WTC11 (cell line): ENCODE measurements around the gene PLCB2. TPM values are rescaled to one million over a fixed set of nuclear protein-coding genes. Genes with fewer than 3 reads are reported as not detected.
A peak's percentile ranks its signal among the peaks of the same experiment; 100 is the strongest.

Experiments used
- ATAC-seq: fragments of 200-7000 bp; cut with Tn5 transposase; 2 replicates; pipeline ENCODE4 v1.10.0; 2021; ENCODE audit warnings: mild to moderate bottlenecking, moderate library complexity
- CTCF ChIA-PET: fragments of 300-600 bp; sonication (Branson Sonifier 250); formaldehyde crosslinking; loops from one replicate; lab custom pipeline; 2021; ENCODE audit warnings: antibody characterized with exemption; lab: Charles Lee
- POLR2A ChIA-PET: fragments of 350-600 bp; sonication (Branson Sonifier 250); formaldehyde crosslinking; loops from one replicate; lab custom pipeline; 2021; ENCODE audit warnings: antibody characterized with exemption; lab: Charles Lee
- DNase-seq: peaks from one replicate; pipeline ENCODE4 v3.0.0; 2021; ENCODE audit warnings: low spot score
- H3K27ac Mint-ChIP-seq: 2 replicates; pipeline ENCODE4 v1.8.0; 2021; ENCODE audit warnings: mixed read lengths
- H3K27me3 Mint-ChIP-seq: 2 replicates; pipeline ENCODE4 v1.8.0; 2021; ENCODE audit warnings: low read depth, mild to moderate bottlenecking, moderate library complexity, mixed read lengths
- H3K36me3 Mint-ChIP-seq: 2 replicates; pipeline ENCODE4 v1.8.0; 2021; ENCODE audit warnings: mixed read lengths
- H3K4me1 Mint-ChIP-seq: 2 replicates; pipeline ENCODE4 v1.8.0; 2022; ENCODE audit warnings: mixed read lengths
- H3K4me3 Mint-ChIP-seq: 2 replicates; pipeline ENCODE4 v1.8.0; 2021; ENCODE audit warnings: mild to moderate bottlenecking, moderate library complexity, mixed read lengths
- H3K9me3 Mint-ChIP-seq: 2 replicates; pipeline ENCODE4 v1.8.0; 2021; ENCODE audit warnings: mixed read lengths
- ETV6 ChIP-seq: sonication (generic); formaldehyde crosslinking; IDR thresholded peaks from 2 replicates; pipeline ENCODE4 v1.8.1; 2022; ENCODE audit warnings: mild to moderate bottlenecking, missing genetic modification reagents
- GABPB1 ChIP-seq: sonication (generic); formaldehyde crosslinking; IDR thresholded peaks from 2 replicates; pipeline ENCODE4 v1.8.1; 2023; ENCODE audit warnings: mild to moderate bottlenecking, missing genetic modification reagents
- GTF2I ChIP-seq: fragments of 250-450 bp; sonication (Bioruptor Pico); conservative IDR thresholded peaks from 2 replicates; pipeline ENCODE4 v1.4.0; 2021; ENCODE audit warnings: mild to moderate bottlenecking
- JUN ChIP-seq: sonication (generic); formaldehyde crosslinking; IDR thresholded peaks from 2 replicates; pipeline ENCODE4 v1.8.0; 2023; ENCODE audit warnings: mild to moderate bottlenecking, missing genetic modification reagents
- NFYB ChIP-seq: sonication (generic); formaldehyde crosslinking; conservative IDR thresholded peaks from 2 replicates; pipeline ENCODE4 v1.8.0; 2022; ENCODE audit warnings: low read depth, missing genetic modification reagents
- RELA ChIP-seq: sonication (generic); formaldehyde crosslinking; IDR thresholded peaks from 2 replicates; pipeline ENCODE4 v1.8.1; 2022; ENCODE audit warnings: missing genetic modification reagents, mild to moderate bottlenecking, borderline replicate concordance
- ZNF138 ChIP-seq: sonication (generic); formaldehyde crosslinking; conservative IDR thresholded peaks from 2 replicates; pipeline ENCODE4 v1.8.1; 2022; ENCODE audit warnings: mild to moderate bottlenecking, moderate library complexity, missing genetic modification reagents
- ZNF416 ChIP-seq: fragments of 250-450 bp; sonication (Bioruptor Pico); IDR thresholded peaks from 2 replicates; pipeline ENCODE4 v1.9.0; 2021; ENCODE audit warnings: mild to moderate bottlenecking, inconsistent platforms
- total RNA-seq: library from RNA; stranded (reverse); gene quantifications from 3 replicates; pipeline ENCODE4 v1.2.3, GENCODE V29; 2021
- TF ChIP-seq, protein P1 (sequence below): sonication (generic); formaldehyde crosslinking; IDR thresholded peaks from 2 replicates; pipeline ENCODE4 v1.8.0; 2022; ENCODE audit warnings: mild to moderate bottlenecking, missing genetic modification reagents
- TF ChIP-seq, protein P2 (sequence below): sonication (generic); formaldehyde crosslinking; IDR thresholded peaks from 2 replicates; pipeline ENCODE4 v1.8.1; 2022; ENCODE audit warnings: low read depth, mild to moderate bottlenecking, moderate library complexity, missing genetic modification reagents, borderline replicate concordance
- TF ChIP-seq, protein P3 (sequence below): sonication (generic); formaldehyde crosslinking; conservative IDR thresholded peaks from 2 replicates; pipeline ENCODE4 v1.8.1; 2022; ENCODE audit warnings: mild to moderate bottlenecking, missing genetic modification reagents
- TF ChIP-seq, protein P4 (sequence below): sonication (generic); formaldehyde crosslinking; IDR thresholded peaks from 2 replicates; pipeline ENCODE4 v1.8.0; 2022; ENCODE audit warnings: missing genetic modification reagents
- TF ChIP-seq, protein P5 (sequence below): sonication (generic); formaldehyde crosslinking; IDR thresholded peaks from 2 replicates; pipeline ENCODE4 v1.8.1; 2023; ENCODE audit warnings: mild to moderate bottlenecking, missing genetic modification reagents
- TF ChIP-seq, protein P6 (sequence below): sonication (generic); formaldehyde crosslinking; IDR thresholded peaks from 2 replicates; pipeline ENCODE4 v1.8.1; 2023; ENCODE audit warnings: mild to moderate bottlenecking, missing genetic modification reagents, borderline replicate concordance
- TF ChIP-seq, protein P7 (sequence below): fragments of 250-450 bp; sonication (Bioruptor Pico); conservative IDR thresholded peaks from 2 replicates; pipeline ENCODE4 v1.9.0; 2021; ENCODE audit warnings: mild to moderate bottlenecking

Gene PLCB2
- total RNA-seq, 1 experiment from 2014 or later, result 15.2 TPM

DNA sequence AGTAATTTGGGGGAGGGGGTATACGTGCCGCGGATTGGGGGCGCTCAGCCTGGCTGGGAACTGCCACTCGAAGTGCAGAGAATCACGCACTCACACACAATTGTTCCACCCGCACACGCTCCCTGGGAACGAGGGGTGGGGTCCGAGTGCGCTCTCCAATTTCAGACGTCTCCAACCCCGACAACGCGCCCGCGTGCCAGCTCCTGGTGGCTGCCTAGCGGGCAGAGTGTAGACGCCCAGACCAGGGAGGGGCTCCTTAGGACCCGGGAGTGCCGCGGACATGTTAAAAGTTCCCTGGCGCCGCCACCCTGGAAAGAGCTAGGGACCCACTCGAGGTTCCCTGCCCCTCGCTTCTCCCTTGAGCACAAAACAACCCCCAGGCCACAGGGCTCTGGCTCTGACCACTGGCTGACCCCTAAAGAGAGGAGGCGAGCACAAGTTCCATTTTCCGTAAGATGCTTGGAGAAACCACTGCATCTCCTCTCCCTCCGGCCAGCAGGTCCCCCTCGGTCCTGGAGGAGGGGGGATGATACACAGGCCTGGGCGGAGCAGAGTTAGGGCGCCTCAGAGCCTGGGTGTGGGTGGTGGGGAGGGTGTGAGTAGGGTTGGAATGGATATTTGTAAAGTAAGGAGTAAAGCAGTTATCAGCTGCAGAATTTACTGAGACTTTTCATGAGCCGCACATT is 24.0 kb downstream of the PLCB2 start (continued):
- TF ChIP-seq, protein P1, sequence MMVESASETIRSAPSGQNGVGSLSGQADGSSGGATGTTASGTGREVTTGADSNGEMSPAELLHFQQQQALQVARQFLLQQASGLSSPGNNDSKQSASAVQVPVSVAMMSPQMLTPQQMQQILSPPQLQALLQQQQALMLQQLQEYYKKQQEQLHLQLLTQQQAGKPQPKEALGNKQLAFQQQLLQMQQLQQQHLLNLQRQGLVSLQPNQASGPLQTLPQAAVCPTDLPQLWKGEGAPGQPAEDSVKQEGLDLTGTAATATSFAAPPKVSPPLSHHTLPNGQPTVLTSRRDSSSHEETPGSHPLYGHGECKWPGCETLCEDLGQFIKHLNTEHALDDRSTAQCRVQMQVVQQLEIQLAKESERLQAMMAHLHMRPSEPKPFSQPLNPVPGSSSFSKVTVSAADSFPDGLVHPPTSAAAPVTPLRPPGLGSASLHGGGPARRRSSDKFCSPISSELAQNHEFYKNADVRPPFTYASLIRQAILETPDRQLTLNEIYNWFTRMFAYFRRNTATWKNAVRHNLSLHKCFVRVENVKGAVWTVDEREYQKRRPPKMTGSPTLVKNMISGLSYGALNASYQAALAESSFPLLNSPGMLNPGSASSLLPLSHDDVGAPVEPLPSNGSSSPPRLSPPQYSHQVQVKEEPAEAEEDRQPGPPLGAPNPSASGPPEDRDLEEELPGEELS (CRISPR knock-in tag), result 0 out of 2 replicates have a peak, but pooled peaks have one; percentile 39
- no peak for TF ChIP-seq ZNF416 (CRISPR knock-in tag)
- no peak for TF ChIP-seq GABPB1
- no peak for TF ChIP-seq ZNF138 (CRISPR knock-in tag)
- TF ChIP-seq, protein P2, sequence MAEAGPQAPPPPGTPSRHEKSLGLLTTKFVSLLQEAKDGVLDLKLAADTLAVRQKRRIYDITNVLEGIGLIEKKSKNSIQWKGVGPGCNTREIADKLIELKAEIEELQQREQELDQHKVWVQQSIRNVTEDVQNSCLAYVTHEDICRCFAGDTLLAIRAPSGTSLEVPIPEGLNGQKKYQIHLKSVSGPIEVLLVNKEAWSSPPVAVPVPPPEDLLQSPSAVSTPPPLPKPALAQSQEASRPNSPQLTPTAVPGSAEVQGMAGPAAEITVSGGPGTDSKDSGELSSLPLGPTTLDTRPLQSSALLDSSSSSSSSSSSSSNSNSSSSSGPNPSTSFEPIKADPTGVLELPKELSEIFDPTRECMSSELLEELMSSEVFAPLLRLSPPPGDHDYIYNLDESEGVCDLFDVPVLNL (CRISPR knock-in tag), result no peak
- TF ChIP-seq, protein P3, sequence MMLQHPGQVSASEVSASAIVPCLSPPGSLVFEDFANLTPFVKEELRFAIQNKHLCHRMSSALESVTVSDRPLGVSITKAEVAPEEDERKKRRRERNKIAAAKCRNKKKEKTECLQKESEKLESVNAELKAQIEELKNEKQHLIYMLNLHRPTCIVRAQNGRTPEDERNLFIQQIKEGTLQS, result no peak
- TF ChIP-seq, protein P4, sequence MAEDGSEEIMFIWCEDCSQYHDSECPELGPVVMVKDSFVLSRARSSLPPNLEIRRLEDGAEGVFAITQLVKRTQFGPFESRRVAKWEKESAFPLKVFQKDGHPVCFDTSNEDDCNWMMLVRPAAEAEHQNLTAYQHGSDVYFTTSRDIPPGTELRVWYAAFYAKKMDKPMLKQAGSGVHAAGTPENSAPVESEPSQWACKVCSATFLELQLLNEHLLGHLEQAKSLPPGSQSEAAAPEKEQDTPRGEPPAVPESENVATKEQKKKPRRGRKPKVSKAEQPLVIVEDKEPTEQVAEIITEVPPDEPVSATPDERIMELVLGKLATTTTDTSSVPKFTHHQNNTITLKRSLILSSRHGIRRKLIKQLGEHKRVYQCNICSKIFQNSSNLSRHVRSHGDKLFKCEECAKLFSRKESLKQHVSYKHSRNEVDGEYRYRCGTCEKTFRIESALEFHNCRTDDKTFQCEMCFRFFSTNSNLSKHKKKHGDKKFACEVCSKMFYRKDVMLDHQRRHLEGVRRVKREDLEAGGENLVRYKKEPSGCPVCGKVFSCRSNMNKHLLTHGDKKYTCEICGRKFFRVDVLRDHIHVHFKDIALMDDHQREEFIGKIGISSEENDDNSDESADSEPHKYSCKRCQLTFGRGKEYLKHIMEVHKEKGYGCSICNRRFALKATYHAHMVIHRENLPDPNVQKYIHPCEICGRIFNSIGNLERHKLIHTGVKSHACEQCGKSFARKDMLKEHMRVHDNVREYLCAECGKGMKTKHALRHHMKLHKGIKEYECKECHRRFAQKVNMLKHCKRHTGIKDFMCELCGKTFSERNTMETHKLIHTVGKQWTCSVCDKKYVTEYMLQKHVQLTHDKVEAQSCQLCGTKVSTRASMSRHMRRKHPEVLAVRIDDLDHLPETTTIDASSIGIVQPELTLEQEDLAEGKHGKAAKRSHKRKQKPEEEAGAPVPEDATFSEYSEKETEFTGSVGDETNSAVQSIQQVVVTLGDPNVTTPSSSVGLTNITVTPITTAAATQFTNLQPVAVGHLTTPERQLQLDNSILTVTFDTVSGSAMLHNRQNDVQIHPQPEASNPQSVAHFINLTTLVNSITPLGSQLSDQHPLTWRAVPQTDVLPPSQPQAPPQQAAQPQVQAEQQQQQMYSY (CRISPR knock-in tag), result no peak
- no peak for TF ChIP-seq RELA (CRISPR knock-in tag)
- no peak for TF ChIP-seq NFYB (CRISPR knock-in tag)
- TF ChIP-seq, protein P5, sequence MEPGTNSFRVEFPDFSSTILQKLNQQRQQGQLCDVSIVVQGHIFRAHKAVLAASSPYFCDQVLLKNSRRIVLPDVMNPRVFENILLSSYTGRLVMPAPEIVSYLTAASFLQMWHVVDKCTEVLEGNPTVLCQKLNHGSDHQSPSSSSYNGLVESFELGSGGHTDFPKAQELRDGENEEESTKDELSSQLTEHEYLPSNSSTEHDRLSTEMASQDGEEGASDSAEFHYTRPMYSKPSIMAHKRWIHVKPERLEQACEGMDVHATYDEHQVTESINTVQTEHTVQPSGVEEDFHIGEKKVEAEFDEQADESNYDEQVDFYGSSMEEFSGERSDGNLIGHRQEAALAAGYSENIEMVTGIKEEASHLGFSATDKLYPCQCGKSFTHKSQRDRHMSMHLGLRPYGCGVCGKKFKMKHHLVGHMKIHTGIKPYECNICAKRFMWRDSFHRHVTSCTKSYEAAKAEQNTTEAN (CRISPR knock-in tag), result no peak
- TF ChIP-seq ETV6, result no peak
- no peak for TF ChIP-seq JUN (CRISPR knock-in tag)
- TF ChIP-seq, all 79 proteins: peak for 3

DNA sequence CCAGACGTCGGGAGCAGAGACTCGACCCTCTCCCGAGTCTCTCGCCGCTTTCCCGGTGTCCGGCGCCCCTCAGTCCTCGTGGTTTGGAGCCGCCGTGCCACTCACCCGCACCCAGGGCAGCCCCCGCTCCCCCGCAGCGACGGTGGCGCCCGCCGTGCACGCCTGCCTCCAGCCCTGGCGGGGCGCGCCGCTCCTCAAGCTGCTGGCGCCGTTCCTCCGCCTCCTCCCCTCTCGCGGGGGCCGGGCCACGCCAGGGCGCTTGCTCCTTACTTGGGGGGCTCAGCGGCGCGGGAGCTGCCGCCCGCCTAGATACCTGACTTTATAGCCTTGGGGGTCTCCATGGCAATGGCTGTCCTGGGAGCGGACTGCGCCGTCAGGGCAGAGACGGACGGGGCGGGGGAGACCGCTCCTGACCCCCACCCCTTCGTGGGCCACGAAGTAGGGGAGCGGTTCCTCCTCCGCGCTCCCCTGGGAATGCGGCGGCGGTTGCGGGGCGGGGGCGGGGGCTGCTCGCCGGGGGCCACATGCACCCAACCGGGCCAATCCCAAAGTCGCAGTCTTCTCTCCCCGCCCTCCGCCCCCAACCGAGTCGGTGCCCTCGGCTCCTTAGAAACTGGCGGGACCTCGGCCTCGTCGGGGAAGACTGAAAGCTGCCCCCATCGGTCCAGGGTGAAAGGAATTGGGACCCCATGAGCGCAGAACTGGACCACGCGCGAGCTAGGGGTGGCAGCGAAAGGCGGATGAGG is 24.7 kb downstream of the PLCB2 start, which contains the start of gene ANKRD63:
Gene ANKRD63, minus strand, starts transcription at position 196 of the 746 bp plus-strand sequence. CDS start 478 bp downstream, outside the sequence.
- Mint-ChIP-seq H3K27ac (no peak within 1 kb of the TSS), H3K4me3 (peak within 1 kb of the TSS; percentile 63), H3K36me3 (no peaks in the 10 kb centered on the region), H3K27me3 (peaks cover 75% of the 10 kb centered on the region), H3K9me3 (no peaks in the 10 kb centered on the region), H3K4me1 (peaks cover 52% of the 10 kb centered on the region)
- no peak for DNase-seq
- ChIA-PET CTCF (interaction anchor here (0.8 to 13.0 kb wide), 12 partner anchors 8 to 223 kb away, joined by 3 to 341 read pairs (median 4); partner anchors contain the start of genes CCDC9B and PLCB2), POLR2A (interaction anchor here (0.9 to 1.1 kb wide), 2 partner anchors 18 to 25 kb away, joined by 3 to 5 read pairs; partner anchors contain the start of gene PLCB2)
- ATAC-seq, result no peak
- no peak for TF ChIP-seq GTF2I (CRISPR knock-in tag)
- TF ChIP-seq, protein P6, sequence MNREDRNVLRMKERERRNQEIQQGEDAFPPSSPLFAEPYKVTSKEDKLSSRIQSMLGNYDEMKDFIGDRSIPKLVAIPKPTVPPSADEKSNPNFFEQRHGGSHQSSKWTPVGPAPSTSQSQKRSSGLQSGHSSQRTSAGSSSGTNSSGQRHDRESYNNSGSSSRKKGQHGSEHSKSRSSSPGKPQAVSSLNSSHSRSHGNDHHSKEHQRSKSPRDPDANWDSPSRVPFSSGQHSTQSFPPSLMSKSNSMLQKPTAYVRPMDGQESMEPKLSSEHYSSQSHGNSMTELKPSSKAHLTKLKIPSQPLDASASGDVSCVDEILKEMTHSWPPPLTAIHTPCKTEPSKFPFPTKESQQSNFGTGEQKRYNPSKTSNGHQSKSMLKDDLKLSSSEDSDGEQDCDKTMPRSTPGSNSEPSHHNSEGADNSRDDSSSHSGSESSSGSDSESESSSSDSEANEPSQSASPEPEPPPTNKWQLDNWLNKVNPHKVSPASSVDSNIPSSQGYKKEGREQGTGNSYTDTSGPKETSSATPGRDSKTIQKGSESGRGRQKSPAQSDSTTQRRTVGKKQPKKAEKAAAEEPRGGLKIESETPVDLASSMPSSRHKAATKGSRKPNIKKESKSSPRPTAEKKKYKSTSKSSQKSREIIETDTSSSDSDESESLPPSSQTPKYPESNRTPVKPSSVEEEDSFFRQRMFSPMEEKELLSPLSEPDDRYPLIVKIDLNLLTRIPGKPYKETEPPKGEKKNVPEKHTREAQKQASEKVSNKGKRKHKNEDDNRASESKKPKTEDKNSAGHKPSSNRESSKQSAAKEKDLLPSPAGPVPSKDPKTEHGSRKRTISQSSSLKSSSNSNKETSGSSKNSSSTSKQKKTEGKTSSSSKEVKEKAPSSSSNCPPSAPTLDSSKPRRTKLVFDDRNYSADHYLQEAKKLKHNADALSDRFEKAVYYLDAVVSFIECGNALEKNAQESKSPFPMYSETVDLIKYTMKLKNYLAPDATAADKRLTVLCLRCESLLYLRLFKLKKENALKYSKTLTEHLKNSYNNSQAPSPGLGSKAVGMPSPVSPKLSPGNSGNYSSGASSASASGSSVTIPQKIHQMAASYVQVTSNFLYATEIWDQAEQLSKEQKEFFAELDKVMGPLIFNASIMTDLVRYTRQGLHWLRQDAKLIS (CRISPR knock-in tag), result no peak
- TF ChIP-seq, protein P7, sequence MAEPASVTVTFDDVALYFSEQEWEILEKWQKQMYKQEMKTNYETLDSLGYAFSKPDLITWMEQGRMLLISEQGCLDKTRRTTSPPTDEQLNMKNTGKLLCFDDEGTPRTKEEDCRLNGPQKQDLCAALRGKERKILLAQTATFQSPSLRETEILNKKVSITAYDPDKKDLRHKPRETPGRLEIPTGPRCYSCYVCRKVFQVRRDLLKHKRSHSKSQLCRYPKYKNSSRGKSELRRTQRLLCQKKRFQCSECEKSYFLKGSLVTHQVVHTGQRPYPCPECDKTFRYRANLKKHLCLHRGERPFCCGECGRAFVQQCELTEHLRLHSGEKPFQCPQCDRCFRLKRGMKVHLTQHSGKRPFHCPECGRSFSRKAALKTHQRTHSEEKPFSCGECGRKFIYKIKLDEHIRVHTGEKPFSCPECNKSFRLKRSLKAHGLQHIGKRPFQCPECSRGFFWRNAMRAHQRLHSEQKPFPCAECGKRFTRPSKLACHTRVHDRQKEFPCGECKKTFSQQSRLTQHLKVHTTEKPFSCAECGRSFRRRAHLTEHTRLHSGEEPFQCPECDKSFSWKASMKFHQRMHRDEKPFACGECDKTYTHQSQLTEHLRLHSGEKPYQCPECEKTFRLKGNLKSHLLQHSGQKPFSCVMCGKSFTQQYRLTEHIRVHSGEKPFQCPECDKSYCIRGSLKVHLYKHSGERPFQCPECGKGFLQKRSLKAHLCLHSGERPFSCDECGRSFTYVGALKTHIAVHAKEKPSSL, result no peak
